Left cardiac atrium (tissue), 4 donors: ENCODE data around the gene KNSTRN. TPM values are rescaled to one million over a fixed set of nuclear protein-coding genes. Genes with fewer than 3 reads are reported as not detected.

Experiments
- ATAC-seq, 2 donors: fragments of 200-7000 bp; cut with Tn5 transposase; one replicate each; pipeline ENCODE4 v1.9.1; 2020; ENCODE audit warnings: mild to moderate bottlenecking in 2 of 2, moderate library complexity in 2 of 2
- DNase-seq: peaks from one replicate; pipeline ENCODE4 v3.0.0-alpha.2; 2020
- intact Hi-C, 2 donors: fragments of 100-400 bp; cut with DNase I; formaldehyde crosslinking; loops; one replicate each; pipeline versions ENCODE4 v1.14.1 to v1.15.1; 2022 to 2023
- long read RNA-seq: library from polyadenylated mRNA; unstranded; transcript quantifications from one replicate; pipeline ENCODE4 v2.0.0, GENCODE V29; 2021
- total RNA-seq, 2 donors: library from RNA; stranded (reverse); fragmentation: NEBNext Ultra II Directional; extraction: Animal tissue kit (Norgen Biotek cat#: 25700); gene quantifications; one replicate each; pipeline ENCODE4 v1.2.1, GENCODE V29; 2021
- donor health status: DM: no; HTN: yes; CAD: no.
- donor health status: DM: no; HTN: yes; CAD: no; lungs with severe emphysema.
- donor health status: DM: yes; HTN: yes; CAD: no.
- donor health status: Dilated cardiomyopathy.

Gene KNSTRN
- total RNA-seq, result 1 to 10 TPM; 7.2 to 8.0 TPM
- long read RNA-seq, transcript KNSTRN-201 (9 exons, 1,714 nt), result major isoform, 6 of 6 reads
- long read RNA-seq, partial matches to known transcripts, result 0 of 6 reads
- long read RNA-seq, other reads (novel, unspliced or antisense), result 0 of 6 reads

- DNase-seq, result peak; percentile 93
- peak; percentile 97 for ATAC-seq
- intact Hi-C loops, result no loop called here
These were observed at the start of gene KNSTRN for GRCh38 chr15:40382580-40383456. TSS of gene KNSTRN (plus strand) at chr15:40382721. CDS start at chr15:40382836, 115 bp downstream.

- DNase-seq (peak; percentile 81), ATAC-seq (peak; percentile 35 to 39)
- intact Hi-C loops, result no loop called here
These were observed 48.5 kb upstream of the KNSTRN start for GRCh38 chr15:40333922-40334492.

GRCh38 chr15:40334541-40334940 is 48.0 kb upstream of the KNSTRN start:
- DNase-seq (no peak), ATAC-seq (no peak)
- intact Hi-C loops, result no loop called here

- intact Hi-C loops, result no loop called here
- ATAC-seq (no peak), DNase-seq (no peak)
These were observed 47.4 kb upstream of the KNSTRN start for GRCh38 chr15:40334941-40335795.

- intact Hi-C loops, result no loop called here
- ATAC-seq, result no peak
- DNase-seq, result no peak
These were observed 46.4 kb upstream of the KNSTRN start for GRCh38 chr15:40335938-40336743.

GRCh38 chr15:40336744-40337122 is 45.8 kb upstream of the KNSTRN start:
- no peak for DNase-seq
- no peak for ATAC-seq
- intact Hi-C loops, result no loop called here

- intact Hi-C loops, result no loop called here
- no peak for ATAC-seq
- DNase-seq, result no peak
These were observed 44.9 kb upstream of the KNSTRN start for GRCh38 chr15:40337597-40337996.

GRCh38 chr15:40338041-40338657 is 44.4 kb upstream of the KNSTRN start:
- intact Hi-C loops, result no loop called here
- ATAC-seq (peak; percentile 10 to 17), DNase-seq (peak; percentile 85)

- ATAC-seq, result peak; percentile 18 to 44
- peak; percentile 56 for DNase-seq
- intact Hi-C loops, result no loop called here
These were observed 43.5 kb upstream of the KNSTRN start for GRCh38 chr15:40338921-40339620.

GRCh38 chr15:40339621-40339945 is 42.9 kb upstream of the KNSTRN start:
- DNase-seq (no peak), ATAC-seq (peak; percentile 1 to 6)
- intact Hi-C loops, result no loop called here

- intact Hi-C loops, result loop anchor here in 1 of 2 donors (5.0 kb wide), 1 partner anchor 82 kb away; no protein-coding TSS in a partner anchor
- DNase-seq (peak; percentile 87), ATAC-seq (peak; percentile 61 to 77)
These were observed 42.3 kb upstream of the KNSTRN start for GRCh38 chr15:40340038-40340739.

GRCh38 chr15:40340740-40341400 is 41.7 kb upstream of the KNSTRN start, which contains the start of gene CCDC9B:
TSS of gene CCDC9B (minus strand) at chr15:40340939. CDS start at chr15:40340819, 120 bp downstream.
- peak; percentile 76 to 78 for ATAC-seq
- peak; percentile 91 for DNase-seq
- intact Hi-C loops, result loop anchor here in 1 of 2 donors (5.0 kb wide), 1 partner anchor 81 kb away; no protein-coding TSS in a partner anchor

- ATAC-seq, result no peak
- DNase-seq, result no peak
- intact Hi-C loops, result loop anchor here in 1 of 2 donors (5.0 kb wide), 1 partner anchor 80 kb away; no protein-coding TSS in a partner anchor
These were observed 39.9 kb upstream of the KNSTRN start for GRCh38 chr15:40342416-40343320.

- DNase-seq (peak; percentile 66), ATAC-seq (no peak)
- intact Hi-C loops, result loop anchor here in 1 of 2 donors (5.0 kb wide), 1 partner anchor 79 kb away; no protein-coding TSS in a partner anchor
These were observed 39.0 kb upstream of the KNSTRN start for GRCh38 chr15:40343512-40343911.

GRCh38 chr15:40344217-40344616 is 38.3 kb upstream of the KNSTRN start:
- DNase-seq, result no peak
- no peak for ATAC-seq
- intact Hi-C loops, result loop anchor here in 1 of 2 donors (5.0 kb wide), 1 partner anchor 78 kb away; no protein-coding TSS in a partner anchor
